M059J (cell line): ENCODE results near the gene C14orf93. TPM values are rescaled to one million over a fixed set of nuclear protein-coding genes. Genes with fewer than 3 reads are reported as not detected.
"Not testable (repeated sequence)": the region's sequence is repeated elsewhere in the genome, so short reads cannot be mapped to it uniquely, and the experiment has no call there.

Experiments
- DNase-seq: peaks from one replicate; pipeline ENCODE4 v3.0.0-alpha.2; 2012; ENCODE audit warnings: low read depth
- total RNA-seq: library from RNA; depleted of rRNA; stranded (reverse); fragments of >200 nt; shearing (Covaris generic); gene quantifications from 2 replicates; pipeline ENCODE4 v1.2.3, GENCODE V29; 2014; rRNA removed

Gene C14orf93
- total RNA-seq, 1 experiment from 2014 or later, result 9.7 TPM

DNA sequence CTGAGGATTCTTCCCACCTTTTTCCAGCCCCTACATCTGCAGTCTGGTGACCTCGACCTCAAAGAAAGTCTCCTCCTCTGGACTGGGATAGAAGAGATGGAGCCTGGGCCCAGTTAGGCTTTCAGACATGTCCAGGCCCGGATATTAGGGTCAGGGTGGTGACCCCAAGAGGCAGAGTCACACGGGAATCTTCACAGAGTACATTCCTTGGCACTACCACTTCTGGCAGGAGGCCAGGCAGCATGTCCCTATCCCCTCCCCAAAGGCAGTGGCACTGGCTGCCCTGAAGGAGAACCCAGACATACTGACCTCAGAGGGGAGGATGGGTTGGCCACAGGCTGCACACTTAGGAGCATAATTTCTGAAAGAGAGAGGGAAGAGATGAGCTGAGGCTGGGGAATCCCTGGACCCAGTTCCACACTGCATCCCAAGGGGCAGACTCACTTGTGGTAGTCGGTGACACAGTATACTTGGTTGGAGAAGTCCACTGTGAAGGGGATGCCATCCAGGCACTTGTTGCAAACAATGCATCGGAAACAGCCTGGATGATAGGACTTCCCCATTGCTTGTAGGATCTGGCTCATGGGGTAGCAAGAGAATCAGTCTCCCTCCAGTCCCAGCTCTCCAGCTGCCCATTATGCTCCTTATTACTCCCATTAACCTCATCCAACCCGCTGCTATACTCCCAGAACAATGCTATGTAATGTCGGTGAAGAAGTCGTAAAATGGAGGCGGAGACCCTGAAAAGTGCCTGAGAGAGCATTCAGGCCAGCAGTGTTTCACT is 35.2 kb downstream of the C14orf93 start:
- peak; percentile 62 for DNase-seq

DNA sequence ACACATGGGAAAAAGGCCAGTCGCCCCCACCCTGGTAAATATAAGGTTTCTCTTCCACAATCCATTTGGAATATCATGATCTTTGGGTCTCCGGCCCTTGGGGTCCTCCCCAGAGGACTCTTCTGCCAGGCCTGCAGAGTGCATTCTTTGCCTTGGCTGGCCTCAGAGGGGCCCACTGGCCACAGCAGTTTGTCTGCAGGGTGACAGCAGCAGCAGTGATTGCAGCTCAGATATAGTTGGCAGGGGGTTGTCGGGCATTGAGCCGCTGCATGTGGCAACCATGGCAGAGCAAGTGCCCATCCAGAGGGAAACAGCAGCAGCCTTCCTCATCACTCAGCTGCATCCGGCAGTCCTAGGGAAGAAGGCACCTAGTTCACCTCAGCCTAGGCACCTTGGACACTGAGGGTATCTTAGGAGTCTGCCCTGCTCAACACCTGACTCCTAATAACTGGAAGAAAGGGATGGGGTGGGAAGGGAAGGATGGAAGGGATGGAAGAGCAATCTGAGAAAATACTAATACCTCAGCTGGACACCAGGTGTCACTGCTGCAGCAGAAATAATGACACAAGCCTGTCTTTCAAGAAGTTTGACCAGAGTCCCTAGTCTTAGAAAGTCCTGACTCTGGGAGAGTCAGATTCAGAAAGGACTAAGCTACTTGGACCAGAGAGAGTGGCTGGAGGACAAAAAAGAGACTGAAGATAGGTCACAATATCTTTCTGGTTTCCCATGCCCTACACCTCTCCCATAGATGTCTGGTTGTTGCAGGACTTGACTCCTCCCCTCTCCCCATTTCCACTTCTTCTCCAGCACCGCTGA is 36.5 kb downstream of the C14orf93 start:
- peak; percentile 76 for DNase-seq

DNA sequence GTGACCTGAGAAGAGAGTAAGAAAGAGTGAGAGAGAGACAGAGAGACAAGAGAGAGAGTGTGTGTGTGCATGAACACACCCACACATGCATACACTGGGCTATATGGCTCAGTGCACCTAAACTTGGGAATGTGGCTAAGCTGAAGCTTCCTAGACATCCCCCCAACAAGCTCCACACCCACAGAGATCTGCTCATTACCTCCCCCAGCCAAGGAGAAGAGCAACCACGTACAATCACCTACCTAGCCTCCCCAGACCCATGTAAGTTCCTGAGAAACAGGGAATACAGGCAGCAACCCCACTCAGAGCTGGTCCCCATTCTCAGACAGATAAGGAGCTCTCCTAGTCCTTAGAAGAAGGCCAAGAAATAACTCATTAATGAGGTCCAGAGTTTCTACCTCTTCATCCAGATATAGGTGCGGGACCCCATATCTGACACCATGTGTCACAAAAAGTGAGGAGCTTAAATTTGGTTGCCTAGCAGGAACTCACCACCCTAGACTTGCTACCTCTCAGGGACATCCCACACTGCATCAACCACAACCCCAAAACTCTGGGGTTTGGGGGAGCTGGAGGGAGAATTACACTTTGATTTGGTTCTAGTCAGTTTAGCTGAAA is 37.5 kb downstream of the C14orf93 start:
- no peak for DNase-seq

DNA sequence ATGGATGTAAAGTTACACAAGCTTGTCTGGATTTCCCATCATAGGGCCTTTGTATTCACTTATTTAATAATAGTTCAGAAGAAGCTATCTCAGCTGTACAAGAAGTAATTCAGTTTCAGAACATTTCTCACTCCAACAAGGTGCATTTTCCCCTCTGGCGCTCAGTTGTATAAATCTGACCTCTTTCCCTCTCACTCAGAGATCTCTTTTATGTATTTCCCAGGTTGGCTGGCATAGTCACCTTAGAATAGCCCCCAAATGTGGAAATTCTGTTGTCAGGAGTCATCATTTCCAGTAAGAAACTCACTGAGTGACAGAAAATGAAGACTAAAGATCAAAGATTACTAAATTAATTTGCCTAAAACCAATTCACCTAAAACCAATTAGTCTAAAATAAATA is 38.8 kb downstream of the C14orf93 start:
- DNase-seq, result no peak

DNA sequence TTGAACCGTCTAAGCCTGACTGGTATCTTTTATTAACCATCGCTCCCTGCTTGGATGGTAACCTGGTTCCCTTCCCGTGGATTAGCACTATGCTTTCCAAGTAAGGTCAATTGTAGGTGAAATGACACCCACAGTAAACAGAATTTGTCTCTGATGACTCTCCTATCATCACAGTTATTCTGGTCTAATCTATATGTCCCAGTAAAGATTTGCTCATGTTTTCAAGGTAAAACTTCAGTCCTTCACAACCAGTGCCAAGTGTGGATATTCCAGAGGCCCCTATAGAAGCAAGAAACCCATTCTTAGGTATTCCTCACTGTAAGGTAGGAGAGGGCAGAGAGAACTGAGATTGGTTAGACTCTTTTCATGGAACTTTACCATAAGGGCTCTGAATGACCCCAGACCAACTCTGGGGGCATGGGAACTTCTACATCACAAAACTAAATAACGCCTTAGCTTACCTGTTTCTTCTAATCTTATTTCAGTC is 43.1 kb downstream of the C14orf93 start:
- no peak for DNase-seq

DNA sequence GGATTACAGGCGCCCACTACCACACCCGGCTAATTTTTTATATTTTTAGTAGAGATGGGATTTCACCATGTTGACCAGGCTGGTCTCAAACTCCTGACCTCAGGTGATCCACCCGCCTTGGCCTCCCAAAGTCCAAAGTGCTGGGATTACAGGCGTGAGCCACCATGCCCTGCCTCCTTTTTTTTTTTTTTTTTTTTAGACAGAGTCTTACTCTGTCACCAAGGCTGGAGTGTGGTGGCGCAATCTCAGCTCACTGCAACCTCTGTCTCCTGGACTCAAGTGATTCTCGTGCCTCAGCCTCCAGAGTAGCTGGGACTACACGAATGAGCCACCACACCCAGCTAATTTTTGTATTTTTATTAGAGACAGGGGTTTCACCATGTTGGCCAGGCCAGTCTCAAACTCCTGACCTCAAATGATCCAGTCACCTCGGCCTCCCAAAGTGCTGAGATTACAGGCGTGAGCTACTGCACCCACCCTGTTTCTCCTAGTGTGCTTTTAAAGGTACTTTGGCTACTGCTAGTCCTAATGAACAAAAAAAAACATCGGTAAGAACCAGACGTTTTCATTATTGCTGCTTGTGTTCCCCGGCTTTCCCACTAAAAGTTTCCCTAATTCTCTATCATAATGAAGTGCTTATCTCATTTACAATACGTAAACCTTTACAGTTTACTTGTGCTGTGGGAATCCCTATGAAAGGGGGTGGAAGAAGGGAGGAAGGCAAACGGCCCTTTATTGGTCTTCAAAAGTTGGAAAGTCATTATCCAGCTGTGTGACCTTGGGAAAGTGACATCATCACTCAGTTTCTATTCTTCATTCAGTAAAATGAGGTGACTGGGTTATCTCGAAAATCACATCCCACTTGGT is 43.8 kb downstream of the C14orf93 start:
- not testable (repeated sequence) for DNase-seq

DNA sequence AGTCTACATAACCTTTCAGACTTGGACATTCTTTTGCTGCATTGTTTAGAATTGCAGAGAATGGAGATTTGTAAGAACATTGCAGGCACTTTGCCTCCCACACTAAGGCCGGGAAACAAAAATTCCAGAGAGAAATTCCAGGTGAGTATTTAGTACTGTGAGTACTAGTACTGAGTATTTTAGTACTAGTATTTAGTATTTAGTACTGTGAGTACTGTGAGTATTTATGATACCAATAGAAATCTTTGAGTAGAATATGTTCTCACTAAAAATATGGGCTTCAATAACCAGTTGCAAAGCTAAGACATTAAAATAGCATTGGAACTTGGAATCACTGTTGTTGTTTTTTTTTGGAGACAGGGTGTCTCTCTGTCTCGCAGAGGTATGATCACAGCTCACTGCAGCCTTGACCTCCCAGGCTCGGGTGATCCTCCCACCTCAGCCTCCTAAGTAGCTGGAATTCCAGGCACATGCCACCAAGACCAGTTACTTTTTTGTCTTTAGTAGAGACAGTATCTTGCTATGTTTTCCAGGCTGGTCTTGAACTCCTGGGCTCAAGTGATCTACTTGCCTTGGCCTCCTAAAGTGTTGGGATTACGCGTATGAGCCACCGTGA is 47.8 kb downstream of the C14orf93 start:
- no peak for DNase-seq

DNA sequence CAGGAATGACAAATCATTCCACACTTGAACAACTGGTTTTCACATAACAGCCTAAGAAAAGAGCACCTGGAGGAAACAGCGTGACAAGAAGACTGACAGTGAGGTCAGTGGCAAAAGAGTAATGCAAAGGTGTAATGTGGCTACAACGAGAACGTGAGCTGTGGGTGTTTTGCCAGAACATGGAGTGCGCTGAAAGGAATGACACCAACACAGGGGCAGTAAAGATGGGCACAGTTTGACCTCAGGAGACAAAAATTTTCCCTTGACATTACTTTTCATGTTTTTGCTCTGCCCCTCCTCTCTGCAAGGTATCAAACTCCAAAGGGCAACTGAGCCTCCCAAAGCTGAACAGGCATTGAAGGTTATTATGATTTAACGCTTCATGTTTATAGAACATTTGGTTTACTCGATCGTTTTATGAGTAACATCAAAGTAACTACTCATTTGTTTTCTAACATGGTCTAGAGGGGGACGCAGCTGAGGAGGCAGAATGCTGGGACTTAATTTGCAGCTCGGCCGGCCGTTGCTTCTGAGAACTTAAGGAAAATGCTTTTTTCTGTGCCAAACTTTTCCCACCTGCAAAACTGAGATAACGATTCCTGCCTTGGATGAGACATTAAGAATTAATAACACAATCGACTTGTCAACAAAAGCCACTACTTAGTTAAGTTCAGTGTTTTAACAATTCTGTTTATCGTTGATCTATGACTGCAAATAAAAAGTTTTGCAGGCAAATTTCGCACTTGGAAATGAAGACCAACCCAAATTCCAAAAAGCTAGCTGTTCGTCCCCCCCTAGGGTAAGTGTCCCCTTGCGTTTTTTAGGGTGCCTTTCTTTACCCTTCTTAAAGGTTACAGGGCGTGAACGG is 54.0 kb downstream of the C14orf93 start:
- no peak for DNase-seq

DNA sequence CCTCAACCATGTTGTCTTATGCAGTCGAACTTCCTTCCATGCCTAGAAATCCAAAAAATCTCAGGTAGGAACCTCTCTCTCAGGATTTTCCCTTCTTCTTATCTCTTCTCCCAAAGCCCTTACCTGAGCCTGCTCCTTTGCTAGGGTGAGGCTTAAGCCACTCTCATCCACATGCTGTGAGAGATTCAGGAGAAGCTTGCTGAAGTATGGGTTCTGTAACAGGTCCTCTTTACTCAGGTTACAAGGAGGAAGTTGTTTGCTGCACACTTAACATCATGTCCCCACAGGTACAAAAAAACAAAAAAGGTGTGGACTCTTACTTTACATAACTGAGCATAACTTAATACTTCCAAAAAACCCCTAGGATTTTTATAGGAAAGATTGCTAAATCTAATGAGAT is 57.5 kb downstream of the C14orf93 start:
- DNase-seq, result no peak

DNA sequence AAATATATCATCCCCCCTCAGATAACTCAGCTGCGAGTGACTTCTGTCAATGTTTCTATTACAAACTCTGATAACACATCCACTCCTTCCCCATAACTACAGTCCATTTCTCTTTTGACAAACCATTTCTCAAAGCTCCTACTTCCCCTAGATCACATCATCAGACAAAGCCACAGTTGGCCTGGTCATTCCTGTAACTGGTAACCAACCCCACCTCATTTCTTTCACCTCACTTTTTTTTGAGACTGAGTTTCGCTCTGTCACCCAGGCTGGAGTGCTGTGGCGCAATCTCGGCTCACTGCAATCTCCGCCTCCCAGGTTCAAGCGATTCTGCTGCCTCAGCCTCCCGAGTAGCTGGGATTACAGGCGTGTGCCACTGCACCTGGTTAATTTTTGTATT is 58.1 kb downstream of the C14orf93 start:
- DNase-seq, result not testable (repeated sequence)

DNA sequence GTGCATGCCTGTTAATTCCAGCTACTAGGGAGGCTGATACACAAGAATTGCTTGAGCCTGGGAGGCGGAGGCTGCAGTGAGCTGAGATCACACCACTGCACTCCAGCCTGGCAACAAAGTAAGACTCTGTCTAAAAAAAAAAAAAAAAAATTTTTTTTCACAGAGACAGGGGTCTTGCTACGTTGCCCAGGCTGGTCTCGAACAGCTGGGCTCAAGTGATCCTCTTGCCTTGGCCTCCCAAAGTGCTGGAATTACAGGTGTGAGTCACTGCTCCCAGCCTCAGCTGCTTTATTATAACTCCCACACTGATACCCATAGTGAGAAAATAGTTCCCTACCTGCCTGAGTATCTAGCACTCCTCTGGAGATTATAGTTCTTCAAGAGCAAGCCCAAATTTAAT is 64.3 kb downstream of the C14orf93 start:
- no peak for DNase-seq

DNA sequence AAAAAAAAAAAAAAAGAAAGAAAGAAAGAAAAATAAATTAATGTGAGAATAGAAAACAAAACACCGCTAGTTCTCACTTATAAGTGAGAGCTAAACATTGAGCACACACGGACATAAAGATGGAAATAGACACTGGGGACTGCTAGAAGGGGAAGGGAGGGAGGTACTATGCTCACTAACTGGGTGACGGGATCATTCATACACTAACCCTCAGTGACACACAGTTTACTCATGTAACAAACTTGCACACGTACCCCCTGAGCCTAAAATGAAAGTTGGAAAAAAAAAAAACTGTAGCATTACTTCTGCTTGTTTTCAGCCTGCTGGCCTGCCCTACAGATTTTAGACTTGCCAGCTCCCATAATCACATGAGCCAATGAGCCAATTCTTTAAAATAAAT is 70.3 kb downstream of the C14orf93 start:
- DNase-seq, result peak; percentile 78

Other genes starting within 250 kb of the C14orf93 start
- 77.4 and 89.0 TPM in 2 replicates for gene OXA1L, start 243.5 kb downstream of the C14orf93 start, total RNA-seq
- gene SLC7A7, start 194.7 kb downstream of the C14orf93 start, total RNA-seq, result 2.6 and 3.6 TPM in 2 replicates
- 54.5 and 325 TPM in 2 replicates for gene MRPL52, start 180.3 kb downstream of the C14orf93 start, total RNA-seq
- 251 and 313 TPM in 2 replicates for gene MMP14, start 173.6 kb downstream of the C14orf93 start, total RNA-seq
- 51.6 and 115 TPM in 2 replicates for gene LRP10, start 138.4 kb downstream of the C14orf93 start, total RNA-seq
- 0.52 TPM in 1 of 2 replicates, not detected in the other for gene REM2, start 126.9 kb downstream of the C14orf93 start, total RNA-seq
- 104 and 140 TPM in 2 replicates for gene RBM23, start 91.0 kb downstream of the C14orf93 start, total RNA-seq
- gene PRMT5, start 80.8 kb downstream of the C14orf93 start, total RNA-seq, result 67.3 and 83.3 TPM in 2 replicates
- 30.7 and 51.4 TPM in 2 replicates for gene HAUS4, start 53.1 kb downstream of the C14orf93 start, total RNA-seq
- 23.9 and 55.5 TPM in 2 replicates for gene AJUBA, start 27.6 kb downstream of the C14orf93 start, total RNA-seq
- 267 and 297 TPM in 2 replicates for gene PSMB5, start 24.8 kb upstream of the C14orf93 start, total RNA-seq
- not detected in 2 replicates for gene PSMB11, start 32.1 kb upstream of the C14orf93 start, total RNA-seq
- 7.5 and 13.7 TPM in 2 replicates for gene CDH24, start 47.4 kb upstream of the C14orf93 start, total RNA-seq
- 47.1 and 64.0 TPM in 2 replicates for gene ACIN1, start 85.0 kb upstream of the C14orf93 start, total RNA-seq
- gene C14orf119, start 85.4 kb upstream of the C14orf93 start, total RNA-seq, result 67.5 and 78.5 TPM in 2 replicates
- gene CIROP, start 94.8 kb upstream of the C14orf93 start, total RNA-seq, result not detected in 2 replicates
- gene CEBPE, start 109.1 kb upstream of the C14orf93 start, total RNA-seq, result not detected in 2 replicates
- 3.0 and 4.0 TPM in 2 replicates for gene SLC7A8, start 173.5 kb upstream of the C14orf93 start, total RNA-seq
- gene RNF212B, start 227.8 kb upstream of the C14orf93 start, total RNA-seq, result not detected in 2 replicates